Fibroblast of skin of back (primary cell): ENCODE data around the gene DCC.
A peak's percentile ranks its signal among the peaks of the same experiment; 100 is the strongest.

Experiments used
- DNase-seq: peaks from one replicate; pipeline ENCODE4 v3.0.0-alpha.2; 2013

The DCC gene

DNA sequence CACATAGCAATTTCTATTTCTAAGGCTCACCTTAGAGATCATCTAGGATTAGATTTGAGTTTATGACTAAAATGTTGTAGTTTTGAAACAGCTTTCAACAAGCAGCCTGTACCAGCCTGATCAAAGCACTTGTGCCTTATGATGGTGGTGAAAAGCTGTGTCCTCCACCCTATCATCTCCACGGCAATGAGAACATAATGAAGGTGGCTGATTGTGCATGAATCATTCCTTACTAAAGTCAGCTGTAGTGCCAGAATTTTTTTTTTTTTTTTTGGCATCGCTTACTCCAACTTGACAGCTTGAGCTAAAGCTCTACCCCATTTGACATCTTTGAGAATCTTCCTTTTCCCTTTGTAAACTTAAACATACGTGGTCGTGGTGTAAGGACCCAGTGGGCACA is 86.0 kb downstream of the DCC start:
- no peak for DNase-seq

DNA sequence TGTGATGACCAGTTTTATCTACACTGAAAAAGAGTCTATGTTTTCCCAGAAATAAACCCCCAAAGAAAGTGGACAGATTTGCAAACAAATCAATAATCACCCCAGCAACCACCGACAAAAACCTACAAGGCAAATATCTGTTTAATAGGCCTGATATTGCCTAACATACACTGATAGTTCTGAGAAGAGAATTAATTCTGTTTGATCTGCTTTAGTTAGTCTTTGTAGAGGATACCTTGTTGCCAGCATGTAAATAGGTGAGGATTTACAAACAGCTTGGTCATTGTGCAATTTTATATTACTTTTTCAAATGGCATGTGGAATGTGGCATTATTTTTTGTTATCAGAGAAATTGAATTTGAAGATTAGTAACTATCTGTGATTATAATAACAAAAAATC is 86.5 kb downstream of the DCC start:
- no peak for DNase-seq

DNA sequence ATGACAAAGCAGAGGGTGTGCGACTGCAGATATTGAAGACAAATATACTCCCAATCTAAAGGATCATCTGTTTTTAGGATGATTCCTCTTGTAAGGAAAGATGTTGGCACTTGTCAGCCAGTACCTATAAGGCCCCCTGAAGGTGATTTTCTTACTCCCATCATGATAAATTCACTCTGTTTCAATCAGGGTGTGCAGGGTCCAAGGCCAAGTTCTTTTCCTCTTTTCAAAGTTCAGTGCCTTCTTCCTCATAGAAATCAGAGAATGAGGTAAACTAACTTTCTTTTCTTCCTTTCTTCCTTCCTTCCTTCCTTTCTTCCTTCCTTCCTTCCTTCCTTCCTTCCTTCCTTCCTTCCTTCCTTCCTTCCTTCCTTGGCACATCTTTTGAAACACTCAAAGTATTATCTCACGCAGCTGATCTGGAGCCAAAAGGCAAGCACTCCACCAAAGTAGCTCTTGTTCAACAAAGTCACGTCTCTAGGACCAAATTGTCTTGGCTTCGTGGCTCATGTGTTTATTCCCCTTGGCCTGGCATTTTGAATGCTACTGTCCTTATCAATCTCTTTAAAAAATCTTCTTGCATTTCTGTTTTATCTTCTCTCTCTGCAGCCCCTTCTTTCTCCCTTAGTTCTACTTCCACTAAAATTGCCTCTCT is 87.7 kb downstream of the DCC start:
- DNase-seq = no peak

DNA sequence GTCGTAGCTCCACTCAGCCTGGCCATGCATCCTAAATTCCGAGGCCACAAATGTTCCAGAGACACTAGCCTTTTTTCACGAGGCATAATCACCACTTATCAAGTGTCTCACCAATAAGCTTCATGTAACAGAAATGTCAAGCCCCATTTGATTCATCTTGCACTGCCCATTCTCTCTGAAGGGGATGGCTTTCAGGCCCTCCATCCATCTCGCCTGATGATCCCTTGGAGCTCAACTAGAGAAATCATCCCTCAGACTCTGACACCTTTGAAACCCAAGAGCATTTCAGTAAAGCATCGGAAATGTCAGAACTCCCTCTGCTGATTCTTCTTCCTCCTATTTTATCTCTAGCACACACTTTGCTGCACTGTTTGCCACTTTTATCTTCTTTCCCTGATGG is 91.7 kb downstream of the DCC start:
- DNase-seq = no peak

- no peak for DNase-seq
Measured at GRCh38 chr18:52433797-52434196, 93.8 kb downstream of the DCC start.

DNA sequence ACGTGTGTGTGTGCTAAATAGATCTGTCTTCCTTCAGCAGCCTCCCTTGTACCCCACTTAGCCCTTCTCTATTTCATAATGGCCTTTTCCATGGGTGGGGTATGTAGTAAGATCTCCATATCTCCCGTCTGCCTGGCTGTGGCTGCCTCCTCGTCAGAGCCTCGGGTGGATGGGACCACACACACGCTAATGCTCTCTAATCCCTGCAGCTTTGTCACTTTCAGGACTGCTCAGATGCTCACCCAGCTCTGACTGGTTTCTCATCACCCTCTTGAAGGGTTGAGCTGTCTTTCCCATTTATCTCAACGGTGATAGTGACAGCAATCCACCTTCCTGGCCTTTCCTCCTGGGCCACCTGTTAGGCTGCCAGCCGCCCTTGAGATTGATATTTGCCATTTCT is 95.3 kb downstream of the DCC start:
- no peak for DNase-seq

DNA sequence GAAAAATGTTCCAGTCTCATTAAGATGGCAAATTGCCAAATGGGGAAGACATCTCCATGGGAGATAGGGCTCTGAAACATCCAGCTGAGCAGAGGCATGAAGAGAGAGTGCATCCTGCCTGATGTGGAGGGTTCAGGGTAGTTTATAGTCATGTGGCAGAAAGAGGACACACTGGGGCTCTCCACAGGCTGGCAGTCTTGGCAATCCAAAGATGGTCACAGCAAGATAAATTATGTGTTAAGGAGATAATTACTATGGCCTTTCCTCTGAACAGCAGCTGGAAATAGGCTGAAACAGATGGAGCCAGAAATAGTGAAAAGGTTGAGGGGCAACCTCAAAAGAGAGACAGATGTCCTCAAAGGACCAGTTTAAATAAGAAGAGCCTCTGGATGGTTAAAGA is 97.2 kb downstream of the DCC start:
- DNase-seq = no peak

DNA sequence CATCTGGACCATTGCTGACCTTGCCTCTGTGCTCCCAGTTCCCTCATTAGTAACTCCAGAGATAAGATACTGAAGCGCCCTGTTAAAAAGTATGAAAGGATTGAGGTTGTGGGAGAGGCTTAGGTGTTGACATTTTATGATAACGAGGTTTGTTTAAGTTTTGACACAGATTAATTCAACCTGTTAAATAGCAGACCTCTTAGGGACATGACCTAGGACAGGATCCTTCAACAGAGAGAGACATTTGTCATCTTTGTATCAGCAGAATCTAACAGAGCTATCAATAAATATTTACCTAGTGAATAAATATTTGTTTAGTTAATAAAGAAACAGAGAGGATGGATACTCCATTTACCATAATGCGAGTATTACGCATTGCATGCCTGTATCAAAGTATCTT is 99.5 kb downstream of the DCC start:
- no peak for DNase-seq

GRCh38 chr18:52441794-52442193 is 101.8 kb downstream of the DCC start:
- no peak for DNase-seq

- DNase-seq = no peak
Measured at GRCh38 chr18:52442686-52443085, 102.7 kb downstream of the DCC start.

- no peak for DNase-seq
Measured at GRCh38 chr18:52451256-52451655, 111.3 kb downstream of the DCC start.

DNA sequence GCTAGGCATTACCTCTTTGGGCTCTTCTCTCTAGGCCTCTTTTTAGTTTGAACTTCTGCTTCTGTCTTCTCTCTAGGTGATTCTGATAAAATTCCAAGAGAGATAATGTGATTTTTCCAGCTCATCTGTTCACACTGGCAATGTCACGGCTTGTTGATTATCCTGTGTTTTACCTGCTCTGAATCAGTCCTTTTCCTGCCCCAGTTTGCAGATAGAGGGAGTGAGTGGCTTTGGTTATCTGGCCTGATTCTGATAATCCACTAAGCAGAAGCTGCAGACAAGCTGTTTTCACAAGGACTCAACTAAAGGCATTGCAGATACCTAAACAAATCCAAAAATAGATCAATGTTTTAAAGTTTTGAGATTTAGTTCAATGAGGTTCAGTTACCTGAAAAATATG is 111.9 kb downstream of the DCC start:
- DNase-seq = no peak

GRCh38 chr18:52452427-52452826 is 112.4 kb downstream of the DCC start:
- DNase-seq = no peak

DNA sequence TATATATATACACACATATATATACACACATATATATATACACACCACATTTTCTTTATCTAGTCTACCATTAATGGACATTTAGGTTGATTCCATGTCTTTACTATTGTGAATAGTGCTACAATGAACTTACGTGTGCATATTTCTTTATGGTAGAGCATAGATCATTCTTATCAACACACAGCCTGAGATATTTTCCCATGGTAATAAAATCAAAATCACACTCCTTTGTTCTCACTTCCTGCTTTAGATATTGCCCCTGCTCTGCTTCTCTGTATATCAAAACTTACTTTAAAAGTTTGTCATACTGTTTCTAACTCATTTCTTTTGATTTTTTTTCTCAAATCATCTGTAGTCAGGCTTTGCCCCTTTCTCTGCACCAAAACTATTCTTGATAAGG is 119.9 kb downstream of the DCC start:
- DNase-seq = no peak

GRCh38 chr18:52462853-52463252 is 122.9 kb downstream of the DCC start:
- DNase-seq = no peak

GRCh38 chr18:52465391-52465790 is 125.4 kb downstream of the DCC start:
- DNase-seq = no peak

- DNase-seq = no peak
Measured at GRCh38 chr18:52468496-52468895, 128.5 kb downstream of the DCC start.

GRCh38 chr18:52475325-52475724 is 135.3 kb downstream of the DCC start:
- DNase-seq = no peak

DNA sequence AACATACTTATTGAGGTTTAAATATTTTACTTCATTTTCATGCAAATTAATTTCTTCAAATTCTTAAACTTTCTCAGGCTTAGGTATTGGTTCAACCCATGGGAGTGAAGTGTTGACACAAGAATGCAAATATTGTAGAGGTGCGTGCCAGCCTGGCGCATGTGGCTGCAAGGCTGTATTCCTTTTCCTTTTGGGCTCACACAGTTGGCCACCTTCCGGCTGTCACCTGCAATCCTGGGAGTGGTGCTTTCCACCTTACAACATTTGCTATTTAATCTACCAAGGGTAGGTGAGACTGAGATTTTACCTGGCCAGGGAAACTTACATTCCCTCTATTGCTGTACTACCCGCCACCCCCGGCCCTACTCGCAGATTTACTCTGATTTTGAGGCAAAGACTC is 141.1 kb downstream of the DCC start:
- no peak for DNase-seq

GRCh38 chr18:52484977-52485376 is 145.0 kb downstream of the DCC start:
- DNase-seq = peak; percentile 21

DNA sequence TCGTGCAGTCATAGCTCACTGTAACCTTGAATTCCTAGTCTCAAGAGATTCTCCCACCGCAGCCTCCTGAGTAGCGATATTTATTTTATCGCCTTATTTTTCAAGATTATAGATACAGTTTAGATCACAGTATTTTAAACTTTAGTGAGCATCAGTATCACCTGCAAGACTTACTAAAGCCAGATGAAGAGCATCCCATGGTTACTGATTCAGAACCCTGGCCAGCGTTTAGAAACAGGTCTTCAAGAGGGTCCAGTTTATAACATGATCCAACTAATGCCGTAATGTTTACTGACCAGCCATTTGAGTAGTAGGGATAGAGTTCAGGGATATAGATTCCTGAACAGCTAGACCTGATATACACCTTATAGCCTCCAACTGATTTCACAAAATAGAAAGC is 146.1 kb downstream of the DCC start:
- no peak for DNase-seq

GRCh38 chr18:52489396-52490306 is 149.7 kb downstream of the DCC start:
- no peak for DNase-seq

DNA sequence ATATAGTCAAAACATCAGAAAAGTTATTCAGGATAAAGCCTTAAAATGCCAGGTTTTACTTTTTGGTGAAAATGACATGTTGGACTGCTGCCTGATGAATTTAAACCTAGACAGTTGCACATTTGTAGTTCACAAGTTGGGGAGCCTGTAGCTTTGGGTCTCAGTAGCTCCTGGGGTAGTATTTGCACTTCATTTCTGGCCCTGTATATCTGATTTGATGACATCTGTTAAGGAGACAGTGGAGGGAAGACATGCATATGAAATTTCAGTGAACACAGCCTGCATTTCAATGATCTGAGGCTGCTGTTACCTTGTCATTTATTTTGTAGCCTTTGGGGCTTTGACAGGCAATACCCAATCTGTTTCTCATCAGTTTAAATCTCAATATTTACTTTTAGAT is 156.4 kb downstream of the DCC start:
- no peak for DNase-seq

- no peak for DNase-seq
Measured at GRCh38 chr18:52499016-52499415, 159.0 kb downstream of the DCC start.
